HEK293 (cell line): ENCODE measurements around the gene DTHD1.

Experiments used
- ATF2 ChIP-seq: fragments of 450-650 bp; formaldehyde crosslinking; IDR thresholded peaks from 2 replicates; pipeline ENCODE4 v1.5.1; 2016; ENCODE audit warnings: missing biosample characterization, missing genetic modification characterization, low read depth
- TRIM28 ChIP-seq: IDR thresholded peaks from 2 replicates; pipeline ENCODE4 v1.6.1; 2011; ENCODE audit warnings: low read length, control low read depth, borderline replicate concordance
- ZBTB11 ChIP-seq: fragments of 450-650 bp; formaldehyde crosslinking; conservative IDR thresholded peaks from 2 replicates; pipeline ENCODE4 v1.5.1; 2016; ENCODE audit warnings: low read depth, missing biosample characterization, missing genetic modification characterization
- ZBTB48 ChIP-seq: fragments of 450-650 bp; formaldehyde crosslinking; IDR thresholded peaks from 2 replicates; pipeline ENCODE4 v1.5.1; 2016; ENCODE audit warnings: missing biosample characterization, missing genetic modification characterization
- ZFP3 ChIP-seq: fragments of 450-650 bp; formaldehyde crosslinking; IDR thresholded peaks from 2 replicates; pipeline ENCODE4 v1.5.1; 2016; ENCODE audit warnings: low read depth, missing biosample characterization, missing genetic modification characterization
- ZNF274 ChIP-seq, 2 experiments: fragments of 200-500 bp in 1 of 2; fragments of 450-650 bp in 1 of 2; sonication (Bioruptor generic) in 1 of 2; formaldehyde crosslinking in 1 of 2; IDR thresholded peaks; 2 replicates each; pipeline versions ENCODE4 v1.5.1 to v1.6.1; 2014 to 2016; ENCODE audit warnings: borderline replicate concordance in 1 of 2, inconsistent platforms in 1 of 2, low read length in 1 of 2, missing biosample characterization in 1 of 2, missing genetic modification characterization in 1 of 2
- ZNF324 ChIP-seq: fragments of 450-650 bp; formaldehyde crosslinking; IDR thresholded peaks from 2 replicates; pipeline ENCODE4 v1.5.1; 2016; ENCODE audit warnings: missing biosample characterization, missing genetic modification characterization
- ZNF488 ChIP-seq: fragments of 450-650 bp; formaldehyde crosslinking; IDR thresholded peaks from 2 replicates; pipeline ENCODE4 v1.5.1; 2016; ENCODE audit warnings: missing biosample characterization, missing genetic modification characterization
- ZNF626 ChIP-seq: fragments of 450-650 bp; sonication (Bioruptor Pico); formaldehyde crosslinking; IDR thresholded peaks from 2 replicates; pipeline ENCODE4 v1.5.1; 2018; ENCODE audit warnings: missing biosample characterization, missing genetic modification characterization, inconsistent platforms
- ZNF830 ChIP-seq: fragments of 450-650 bp; IDR thresholded peaks from 2 replicates; pipeline ENCODE4 v1.5.0; 2018; ENCODE audit warnings: missing biosample characterization, missing genetic modification characterization, low read depth, mild to moderate bottlenecking, moderate library complexity
- TF ChIP-seq, protein P1 (sequence below): fragments of 450-650 bp; formaldehyde crosslinking; IDR thresholded peaks from 2 replicates; pipeline ENCODE4 v1.5.1; 2016; ENCODE audit warnings: missing biosample characterization, missing genetic modification characterization
- TF ChIP-seq, protein P2 (sequence below): fragments of 450-650 bp; formaldehyde crosslinking; IDR thresholded peaks from 2 replicates; pipeline ENCODE4 v1.5.1; 2016; ENCODE audit warnings: missing biosample characterization, missing genetic modification characterization
- TF ChIP-seq, protein P3 (sequence below): fragments of 450-650 bp; formaldehyde crosslinking; IDR thresholded peaks from 2 replicates; pipeline ENCODE4 v1.5.1; 2016; ENCODE audit warnings: missing biosample characterization, missing genetic modification characterization

GRCh38 chr4:36317721-36318120, 36.3 kb downstream of the DTHD1 start:
- TF ChIP-seq, protein P1, sequence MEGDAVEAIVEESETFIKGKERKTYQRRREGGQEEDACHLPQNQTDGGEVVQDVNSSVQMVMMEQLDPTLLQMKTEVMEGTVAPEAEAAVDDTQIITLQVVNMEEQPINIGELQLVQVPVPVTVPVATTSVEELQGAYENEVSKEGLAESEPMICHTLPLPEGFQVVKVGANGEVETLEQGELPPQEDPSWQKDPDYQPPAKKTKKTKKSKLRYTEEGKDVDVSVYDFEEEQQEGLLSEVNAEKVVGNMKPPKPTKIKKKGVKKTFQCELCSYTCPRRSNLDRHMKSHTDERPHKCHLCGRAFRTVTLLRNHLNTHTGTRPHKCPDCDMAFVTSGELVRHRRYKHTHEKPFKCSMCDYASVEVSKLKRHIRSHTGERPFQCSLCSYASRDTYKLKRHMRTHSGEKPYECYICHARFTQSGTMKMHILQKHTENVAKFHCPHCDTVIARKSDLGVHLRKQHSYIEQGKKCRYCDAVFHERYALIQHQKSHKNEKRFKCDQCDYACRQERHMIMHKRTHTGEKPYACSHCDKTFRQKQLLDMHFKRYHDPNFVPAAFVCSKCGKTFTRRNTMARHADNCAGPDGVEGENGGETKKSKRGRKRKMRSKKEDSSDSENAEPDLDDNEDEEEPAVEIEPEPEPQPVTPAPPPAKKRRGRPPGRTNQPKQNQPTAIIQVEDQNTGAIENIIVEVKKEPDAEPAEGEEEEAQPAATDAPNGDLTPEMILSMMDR (tag by site-specific recombination): no peak
- no peak for TF ChIP-seq ZBTB48 (tag by site-specific recombination)
- no peak for TF ChIP-seq ZBTB11 (tag by site-specific recombination)
- no peak for TF ChIP-seq ZNF830 (tag by site-specific recombination)
- no peak for TF ChIP-seq TRIM28
- TF ChIP-seq ZFP3 (tag by site-specific recombination): no peak
- TF ChIP-seq, protein P2, sequence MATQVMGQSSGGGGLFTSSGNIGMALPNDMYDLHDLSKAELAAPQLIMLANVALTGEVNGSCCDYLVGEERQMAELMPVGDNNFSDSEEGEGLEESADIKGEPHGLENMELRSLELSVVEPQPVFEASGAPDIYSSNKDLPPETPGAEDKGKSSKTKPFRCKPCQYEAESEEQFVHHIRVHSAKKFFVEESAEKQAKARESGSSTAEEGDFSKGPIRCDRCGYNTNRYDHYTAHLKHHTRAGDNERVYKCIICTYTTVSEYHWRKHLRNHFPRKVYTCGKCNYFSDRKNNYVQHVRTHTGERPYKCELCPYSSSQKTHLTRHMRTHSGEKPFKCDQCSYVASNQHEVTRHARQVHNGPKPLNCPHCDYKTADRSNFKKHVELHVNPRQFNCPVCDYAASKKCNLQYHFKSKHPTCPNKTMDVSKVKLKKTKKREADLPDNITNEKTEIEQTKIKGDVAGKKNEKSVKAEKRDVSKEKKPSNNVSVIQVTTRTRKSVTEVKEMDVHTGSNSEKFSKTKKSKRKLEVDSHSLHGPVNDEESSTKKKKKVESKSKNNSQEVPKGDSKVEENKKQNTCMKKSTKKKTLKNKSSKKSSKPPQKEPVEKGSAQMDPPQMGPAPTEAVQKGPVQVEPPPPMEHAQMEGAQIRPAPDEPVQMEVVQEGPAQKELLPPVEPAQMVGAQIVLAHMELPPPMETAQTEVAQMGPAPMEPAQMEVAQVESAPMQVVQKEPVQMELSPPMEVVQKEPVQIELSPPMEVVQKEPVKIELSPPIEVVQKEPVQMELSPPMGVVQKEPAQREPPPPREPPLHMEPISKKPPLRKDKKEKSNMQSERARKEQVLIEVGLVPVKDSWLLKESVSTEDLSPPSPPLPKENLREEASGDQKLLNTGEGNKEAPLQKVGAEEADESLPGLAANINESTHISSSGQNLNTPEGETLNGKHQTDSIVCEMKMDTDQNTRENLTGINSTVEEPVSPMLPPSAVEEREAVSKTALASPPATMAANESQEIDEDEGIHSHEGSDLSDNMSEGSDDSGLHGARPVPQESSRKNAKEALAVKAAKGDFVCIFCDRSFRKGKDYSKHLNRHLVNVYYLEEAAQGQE (tag by site-specific recombination): no peak
- TF ChIP-seq, protein P3, sequence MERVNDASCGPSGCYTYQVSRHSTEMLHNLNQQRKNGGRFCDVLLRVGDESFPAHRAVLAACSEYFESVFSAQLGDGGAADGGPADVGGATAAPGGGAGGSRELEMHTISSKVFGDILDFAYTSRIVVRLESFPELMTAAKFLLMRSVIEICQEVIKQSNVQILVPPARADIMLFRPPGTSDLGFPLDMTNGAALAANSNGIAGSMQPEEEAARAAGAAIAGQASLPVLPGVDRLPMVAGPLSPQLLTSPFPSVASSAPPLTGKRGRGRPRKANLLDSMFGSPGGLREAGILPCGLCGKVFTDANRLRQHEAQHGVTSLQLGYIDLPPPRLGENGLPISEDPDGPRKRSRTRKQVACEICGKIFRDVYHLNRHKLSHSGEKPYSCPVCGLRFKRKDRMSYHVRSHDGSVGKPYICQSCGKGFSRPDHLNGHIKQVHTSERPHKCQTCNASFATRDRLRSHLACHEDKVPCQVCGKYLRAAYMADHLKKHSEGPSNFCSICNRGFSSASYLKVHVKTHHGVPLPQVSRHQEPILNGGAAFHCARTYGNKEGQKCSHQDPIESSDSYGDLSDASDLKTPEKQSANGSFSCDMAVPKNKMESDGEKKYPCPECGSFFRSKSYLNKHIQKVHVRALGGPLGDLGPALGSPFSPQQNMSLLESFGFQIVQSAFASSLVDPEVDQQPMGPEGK (tag by site-specific recombination): no peak
- no peak for TF ChIP-seq ATF2 (tag by site-specific recombination)
- TF ChIP-seq ZNF274 (IDR thresholded peaks at IDR 0.05; ENCODE audit: low read length): no peak
- no peak for TF ChIP-seq ZNF274 (tag by site-specific recombination; IDR thresholded peaks at IDR 0.05; ENCODE audit: borderline replicate concordance)
- TF ChIP-seq ZNF488 (tag by site-specific recombination): no peak
- no peak for TF ChIP-seq ZNF324 (tag by site-specific recombination)
- TF ChIP-seq ZNF626 (tag by site-specific recombination): no peak
